Measurements from ENCODE around the gene CCT8L2.
"Not testable (repeated sequence)": the region's sequence is repeated elsewhere in the genome, so short reads cannot be mapped to it uniquely, and the experiment has no call there.

DNA sequence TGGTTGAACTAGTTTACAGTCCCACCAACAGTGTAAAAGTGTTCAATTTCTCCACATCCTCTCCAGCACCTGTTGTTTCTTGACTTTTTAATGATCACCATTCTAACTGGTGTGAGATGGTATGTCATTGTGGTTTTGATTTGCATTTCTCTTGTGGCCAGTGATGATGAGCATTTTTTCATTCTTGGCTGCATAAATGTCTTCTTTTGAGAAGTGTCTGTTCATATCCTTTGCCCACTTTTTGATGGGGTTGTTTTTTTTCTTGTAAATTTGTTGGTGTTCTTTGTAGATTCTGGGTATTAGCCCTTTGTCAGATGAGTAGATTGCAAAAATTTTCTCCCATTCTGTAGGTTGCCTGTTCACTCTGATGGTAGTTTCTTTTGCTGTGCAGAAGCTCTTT, 41.5 kb upstream of the CCT8L2 start:
- TF ChIP-seq CTCF (conservative IDR thresholded peaks at IDR 0.05; ENCODE audit: low read depth, low read length); EZH2 (IDR thresholded peaks at IDR 0.05; ENCODE audit: borderline replicate concordance, low read depth, low read length, poor library complexity, severe bottlenecking): not testable (repeated sequence)

Measured in A673 (cell line).